Prostate gland (tissue), 2 donors: ENCODE results near the gene PRDM16. TPM values are rescaled to one million over a fixed set of nuclear protein-coding genes. Genes with fewer than 3 reads are reported as not detected.

Experiments
- DNase-seq: peaks from one replicate; pipeline ENCODE4 v3.0.0-alpha.2; 2019; ENCODE audit warnings: low spot score
- H3K27ac ChIP-seq, 2 donors: fragments of 200-600 bp; sonication (generic); 2 replicates each; pipeline ENCODE4 v1.5.1; 2017 to 2019
- H3K27me3 ChIP-seq: fragments of 200-600 bp; sonication (generic); replicated peaks from 2 replicates; pipeline ENCODE4 v1.5.1; 2019; ENCODE audit not compliant: insufficient read depth
- H3K36me3 ChIP-seq, 2 donors: fragments of 200-600 bp; sonication (generic); 1 replicate in 1 of 2; 2 replicates in 1 of 2; pipeline versions ENCODE4 v1.5.1 to v1.8.1; 2017 to 2019
- H3K4me1 ChIP-seq: fragments of 200-600 bp; sonication (generic); replicated peaks from 2 replicates; pipeline ENCODE4 v1.5.1; 2019
- H3K4me3 ChIP-seq, 2 donors: fragments of 200-600 bp; sonication (generic); 2 replicates each; pipeline ENCODE4 v1.5.1; 2017 to 2019
- H3K9me3 ChIP-seq: fragments of 200-600 bp; sonication (generic); 2 replicates; pipeline ENCODE4 v1.5.1; 2017
- POLR2A ChIP-seq: fragments of 450-650 bp; IDR thresholded peaks from one replicate; pipeline ENCODE4 v1.6.1; 2016; ENCODE audit warnings: antibody characterized with exemption, mild to moderate bottlenecking
- POLR2AphosphoS5 ChIP-seq: sonication (generic); formaldehyde crosslinking; IDR thresholded peaks from one replicate; pipeline ENCODE4 v1.6.1; 2017; ENCODE audit warnings: antibody characterized with exemption
- WGBS: methylation state at CpG from one replicate; pipeline ENCODE4 v1.1.5; 2018; 5-methylcytosine and 5-hydroxymethylcytosine counted together
- intact Hi-C: fragments of 100-400 bp; cut with DNase I; formaldehyde crosslinking; loops from one replicate; pipeline ENCODE4 v1.14.2; 2022
- total RNA-seq, 2 donors: library from RNA; depleted of rRNA; stranded (reverse); fragments of >200 nt; gene quantifications; one replicate each; pipeline ENCODE4 v1.1.0, GENCODE V29; 2016
- TF ChIP-seq, protein P1 (sequence below), 4 experiments: fragments of 200-600 bp in 2 of 4; fragments of 450-650 bp in 2 of 4; sonication (generic) in 2 of 4; IDR thresholded peaks; 1 replicate in 3 of 4; 2 replicates in 1 of 4; pipeline ENCODE4 v1.5.1; 2016 to 2019; ENCODE audit warnings: antibody characterized with exemption in 4 of 4, mild to moderate bottlenecking in 2 of 4, moderate library complexity in 2 of 4

The PRDM16 gene
- total RNA-seq, 2 donors from 2014 or later: 0.23 to 6.5 TPM

DNA sequence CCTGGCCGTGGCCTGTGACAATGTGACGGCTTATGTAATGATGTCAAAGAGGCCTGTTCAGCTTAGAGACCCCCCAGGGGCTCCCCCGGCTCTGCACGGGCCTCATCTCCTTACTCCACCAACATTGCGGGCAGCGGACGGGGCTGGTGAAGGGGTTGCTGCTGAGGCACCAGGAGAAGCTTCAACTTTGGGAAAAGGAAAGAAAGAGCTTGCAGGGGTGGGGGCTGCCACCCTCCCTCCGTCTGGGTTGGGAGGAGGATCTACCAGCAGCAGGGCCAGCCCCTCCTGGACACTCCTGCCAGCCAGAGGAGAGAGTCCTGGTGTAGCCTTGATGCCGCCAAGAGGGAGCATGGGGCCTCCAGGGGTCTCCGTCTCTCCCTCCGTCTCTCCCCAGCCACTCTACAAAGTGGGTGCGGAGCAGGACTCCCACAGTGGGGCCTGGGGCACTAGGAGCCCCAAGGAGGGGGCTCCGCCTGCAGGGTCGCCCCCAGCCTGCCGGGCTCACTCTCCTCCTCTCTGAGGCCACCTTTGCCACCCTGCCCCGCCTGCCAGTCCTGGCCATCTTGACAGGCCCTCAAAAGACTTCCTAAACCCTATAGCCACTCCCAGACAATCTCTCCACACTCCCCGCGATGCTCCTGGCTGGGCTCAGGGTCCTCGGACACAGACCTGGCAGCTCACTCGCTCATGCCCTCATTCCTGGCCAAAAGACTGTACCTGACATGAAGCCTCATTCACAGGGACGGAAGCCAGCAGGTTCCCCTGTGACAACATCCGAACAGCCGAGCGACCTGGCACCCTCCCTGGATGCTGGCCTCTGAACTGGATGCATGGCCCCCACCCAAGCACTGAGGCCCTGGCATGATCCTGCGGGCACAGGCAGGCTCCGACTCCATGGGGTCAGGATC, 255.0 kb downstream of the PRDM16 start:
- TF ChIP-seq POLR2A: no peak
- TF ChIP-seq, protein P1, sequence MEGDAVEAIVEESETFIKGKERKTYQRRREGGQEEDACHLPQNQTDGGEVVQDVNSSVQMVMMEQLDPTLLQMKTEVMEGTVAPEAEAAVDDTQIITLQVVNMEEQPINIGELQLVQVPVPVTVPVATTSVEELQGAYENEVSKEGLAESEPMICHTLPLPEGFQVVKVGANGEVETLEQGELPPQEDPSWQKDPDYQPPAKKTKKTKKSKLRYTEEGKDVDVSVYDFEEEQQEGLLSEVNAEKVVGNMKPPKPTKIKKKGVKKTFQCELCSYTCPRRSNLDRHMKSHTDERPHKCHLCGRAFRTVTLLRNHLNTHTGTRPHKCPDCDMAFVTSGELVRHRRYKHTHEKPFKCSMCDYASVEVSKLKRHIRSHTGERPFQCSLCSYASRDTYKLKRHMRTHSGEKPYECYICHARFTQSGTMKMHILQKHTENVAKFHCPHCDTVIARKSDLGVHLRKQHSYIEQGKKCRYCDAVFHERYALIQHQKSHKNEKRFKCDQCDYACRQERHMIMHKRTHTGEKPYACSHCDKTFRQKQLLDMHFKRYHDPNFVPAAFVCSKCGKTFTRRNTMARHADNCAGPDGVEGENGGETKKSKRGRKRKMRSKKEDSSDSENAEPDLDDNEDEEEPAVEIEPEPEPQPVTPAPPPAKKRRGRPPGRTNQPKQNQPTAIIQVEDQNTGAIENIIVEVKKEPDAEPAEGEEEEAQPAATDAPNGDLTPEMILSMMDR (IDR thresholded peaks at IDR 0.05): no peak
- no peak for TF ChIP-seq POLR2AphosphoS5
- H3K4me1 ChIP-seq: peaks cover 12% of the 10 kb centered on the region
- no peak for DNase-seq
- H3K36me3 ChIP-seq: no peaks in the 10 kb centered on the region
- H3K4me3 ChIP-seq: no peak overlapping the region
- no peaks in the 10 kb centered on the region for H3K9me3 ChIP-seq
- H3K27ac ChIP-seq: no peak overlapping the region
- intact Hi-C loops: no loop called here
- WGBS: 68% methylated on average over 26 of the region's 26 CpGs
- H3K27me3 ChIP-seq: peaks cover 2% of the 10 kb centered on the region

DNA sequence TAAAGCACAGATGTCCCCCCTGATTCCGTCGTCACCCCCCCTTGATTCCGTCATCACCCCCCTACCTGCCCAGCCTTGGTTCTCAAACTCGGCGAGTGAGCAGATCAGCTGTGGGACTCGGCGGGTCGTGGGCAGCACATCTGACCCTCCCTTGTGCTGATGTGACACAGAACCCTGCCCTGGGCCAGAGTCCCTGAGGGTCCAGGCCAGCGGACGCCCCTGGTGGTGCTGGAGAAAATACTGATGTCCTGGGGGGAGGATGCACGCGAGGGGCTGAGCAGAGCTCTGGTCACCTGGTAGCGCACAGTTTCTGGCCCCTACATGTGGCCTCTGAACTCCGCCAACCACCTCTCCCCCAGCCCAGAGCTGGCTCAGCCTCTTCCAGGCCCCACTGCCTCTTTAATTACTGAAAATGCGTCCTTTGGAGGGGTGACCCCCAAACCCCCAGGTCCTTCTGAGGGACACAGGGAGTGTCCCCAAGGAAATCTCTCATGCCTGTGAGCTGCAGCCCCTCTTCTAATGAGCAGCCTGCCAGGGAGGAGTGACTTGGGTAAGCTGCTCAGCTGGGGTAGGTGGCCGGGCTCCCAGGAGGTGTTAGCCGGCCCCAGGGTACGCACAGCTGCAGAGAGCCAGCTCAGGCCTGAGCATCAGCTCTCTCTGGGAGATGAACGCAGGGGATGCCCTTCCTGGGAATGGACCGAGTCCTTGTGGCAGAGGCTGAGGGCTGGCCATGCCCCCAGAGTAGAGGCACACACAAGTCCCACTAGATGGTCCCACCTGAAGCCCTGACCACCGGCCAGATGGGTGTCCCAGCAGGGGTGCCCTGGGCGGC, 255.9 kb downstream of the PRDM16 start:
- TF ChIP-seq POLR2A (no peak), POLR2AphosphoS5 (no peak)
- TF ChIP-seq, protein P1 (IDR thresholded peaks at IDR 0.05): no peak
- no peak for DNase-seq
- intact Hi-C loops: no loop called here
- peaks cover 2% of the 10 kb centered on the region for H3K27me3 ChIP-seq
- H3K27ac ChIP-seq: no peak overlapping the region
- H3K4me3 ChIP-seq: no peak overlapping the region
- H3K9me3 ChIP-seq: no peaks in the 10 kb centered on the region
- H3K36me3 ChIP-seq: no peaks in the 10 kb centered on the region
- H3K4me1 ChIP-seq: peaks cover 12% of the 10 kb centered on the region
- WGBS: 92% methylated on average over 20 of the region's 22 CpGs

DNA sequence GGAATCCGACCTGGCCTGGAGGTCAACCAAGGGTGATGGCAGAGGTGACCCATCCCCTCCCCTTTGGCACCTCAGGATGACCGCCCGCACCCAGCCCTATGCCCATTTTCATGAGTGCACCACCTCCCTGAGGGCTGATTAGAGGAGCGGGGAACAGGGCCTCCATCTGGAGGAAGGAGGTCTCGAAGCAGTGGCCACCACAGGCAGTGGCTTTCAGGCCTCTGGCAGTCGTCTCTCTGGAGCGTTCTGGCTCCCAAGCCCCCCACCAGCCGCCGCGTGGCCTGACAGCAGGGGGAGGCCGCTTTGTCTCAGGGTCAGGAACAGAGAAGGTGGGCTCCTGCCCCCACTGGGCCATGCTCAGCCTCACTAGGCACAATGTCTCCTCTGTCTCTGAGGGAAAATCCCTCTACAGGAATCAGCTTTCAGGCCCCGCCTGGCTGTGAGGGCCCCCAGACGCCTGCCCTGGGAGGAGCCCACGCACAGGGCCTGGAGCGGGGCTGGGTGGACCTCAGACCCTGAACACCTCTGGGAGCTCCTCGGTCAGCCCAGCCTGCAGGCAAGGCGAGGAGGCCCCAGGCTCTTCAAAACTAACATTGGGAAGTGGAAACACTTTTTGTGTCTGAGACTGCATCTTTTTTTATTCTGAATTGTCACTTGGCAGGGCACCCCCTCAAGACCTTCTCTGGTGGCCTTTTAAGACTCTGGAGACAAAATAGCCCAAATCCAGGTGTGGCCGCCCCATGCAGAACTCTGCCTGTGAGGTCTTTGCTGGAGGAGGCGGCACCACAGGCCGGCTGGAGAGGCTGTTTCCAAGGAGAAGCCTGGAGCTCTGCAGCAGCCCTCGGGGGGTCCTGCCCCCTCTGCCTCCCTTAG, 257.7 kb downstream of the PRDM16 start:
- intact Hi-C loops: no loop called here
- Histone ChIP-seq H3K9me3 (no peaks in the 10 kb centered on the region), H3K4me1 (peaks cover 12% of the 10 kb centered on the region), H3K27ac (no peak overlapping the region), H3K27me3 (peaks cover 2% of the 10 kb centered on the region), H3K36me3 (no peaks in the 10 kb centered on the region), H3K4me3 (no peak overlapping the region)
- TF ChIP-seq POLR2AphosphoS5: no peak
- no peak for TF ChIP-seq POLR2A
- TF ChIP-seq, protein P1 (IDR thresholded peaks at IDR 0.05): no peak
- 87% methylated on average over 20 of the region's 21 CpGs for WGBS
- DNase-seq: no peak

DNA sequence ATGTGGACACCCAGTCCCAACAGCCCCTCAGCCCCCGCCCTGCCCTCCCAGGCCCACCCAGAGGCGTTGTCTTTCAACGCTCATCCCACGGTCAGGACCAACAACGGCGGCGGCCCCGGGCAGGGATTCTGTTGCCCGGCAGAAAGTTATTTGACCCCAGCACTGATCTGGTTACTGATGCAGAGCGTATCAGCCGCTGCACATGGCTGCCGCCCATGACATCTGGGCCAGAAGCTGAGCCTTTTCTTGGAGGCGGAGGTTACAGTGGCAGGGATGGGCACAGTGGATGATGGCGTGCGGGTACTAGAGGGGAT, 258.3 kb downstream of the PRDM16 start:
- WGBS: 86% methylated on average over 14 of the region's 15 CpGs
- intact Hi-C loops: no loop called here
- TF ChIP-seq, protein P1 (IDR thresholded peaks at IDR 0.05): no peak
- TF ChIP-seq POLR2A (no peak), POLR2AphosphoS5 (no peak)

More for the DNA sequence above, 258.3 kb downstream of the PRDM16 start:
- no peaks in the 10 kb centered on the region for H3K9me3 ChIP-seq
- peaks cover 2% of the 10 kb centered on the region for H3K27me3 ChIP-seq
- peaks cover 12% of the 10 kb centered on the region for H3K4me1 ChIP-seq
- H3K4me3 ChIP-seq: no peak overlapping the region
- no peak for DNase-seq
- H3K27ac ChIP-seq: no peak overlapping the region
- H3K36me3 ChIP-seq: no peaks in the 10 kb centered on the region
